ENCODE measurements around the gene PHKB.
"Not testable (repeated sequence)": the region's sequence is repeated elsewhere in the genome, so short reads cannot be mapped to it uniquely, and the experiment has no call there.

The PHKB gene

GRCh38 chr16:47519037-47519436 lies 57.9 kb downstream of the PHKB start:
- DNase-seq: no peak

GRCh38 chr16:47519546-47519945 lies 58.4 kb downstream of the PHKB start:
- no peak for DNase-seq

- DNase-seq: no peak
These were observed 59.0 kb downstream of the PHKB start for GRCh38 chr16:47519996-47520679.

GRCh38 chr16:47523342-47524006 lies 62.3 kb downstream of the PHKB start:
- no peak for DNase-seq

- no peak for DNase-seq
These were observed 62.9 kb downstream of the PHKB start for GRCh38 chr16:47524007-47524405.

- no peak for DNase-seq
These were observed 67.3 kb downstream of the PHKB start for GRCh38 chr16:47528431-47528830.

- no peak for DNase-seq
These were observed 72.7 kb downstream of the PHKB start for GRCh38 chr16:47533744-47534292.

- no peak for DNase-seq
These were observed 77.3 kb downstream of the PHKB start for GRCh38 chr16:47538472-47538871.

GRCh38 chr16:47539707-47540670 lies 78.9 kb downstream of the PHKB start:
- DNase-seq: not testable (repeated sequence)

- DNase-seq: not testable (repeated sequence)
These were observed 80.0 kb downstream of the PHKB start for GRCh38 chr16:47541135-47541534.

- not testable (repeated sequence) for DNase-seq
These were observed 83.1 kb downstream of the PHKB start for GRCh38 chr16:47544255-47544654.

GRCh38 chr16:47551185-47551584 lies 90.1 kb downstream of the PHKB start:
- DNase-seq: not testable (repeated sequence)

- DNase-seq: not testable (repeated sequence)
These were observed 90.6 kb downstream of the PHKB start for GRCh38 chr16:47551767-47552166.

GRCh38 chr16:47553853-47554564 lies 92.9 kb downstream of the PHKB start:
- DNase-seq: no peak

GRCh38 chr16:47554587-47554986 lies 93.5 kb downstream of the PHKB start:
- not testable (repeated sequence) for DNase-seq

GRCh38 chr16:47561286-47561685 lies 100.2 kb downstream of the PHKB start:
- DNase-seq: no peak

GRCh38 chr16:47562366-47562765 lies 101.2 kb downstream of the PHKB start:
- DNase-seq: no peak

GRCh38 chr16:47565454-47565853 lies 104.3 kb downstream of the PHKB start:
- peak; percentile 46 for DNase-seq

- no peak for DNase-seq
These were observed 106.2 kb downstream of the PHKB start for GRCh38 chr16:47567321-47567720.

- peak; percentile 49 for DNase-seq
These were observed 107.2 kb downstream of the PHKB start for GRCh38 chr16:47568351-47568750.

GRCh38 chr16:47571049-47571448 lies 109.9 kb downstream of the PHKB start:
- no peak for DNase-seq

GRCh38 chr16:47571711-47572110 lies 110.6 kb downstream of the PHKB start:
- DNase-seq: no peak

All from CD4-positive, alpha-beta T cell treated with Interleukin-17A for 1 hour (primary cell).